Testis (tissue), 2 donors: ENCODE data around the gene EFNB3.

Experiments used
- POLR2A ChIP-seq: fragments of 450-650 bp; IDR thresholded peaks from one replicate; pipeline ENCODE4 v1.6.1; 2017; ENCODE audit warnings: antibody characterized with exemption, mild to moderate bottlenecking, moderate library complexity
- TF ChIP-seq, protein P1 (sequence below), 3 experiments: fragments of 450-650 bp in 2 of 3; fragments of 200-600 bp in 1 of 3; sonication (generic) in 1 of 3; IDR thresholded peaks; one replicate each; pipeline ENCODE4 v1.5.1; 2016 to 2019; ENCODE audit warnings: antibody characterized with exemption in 3 of 3, mild to moderate bottlenecking in 2 of 3, moderate library complexity in 1 of 3

DNA sequence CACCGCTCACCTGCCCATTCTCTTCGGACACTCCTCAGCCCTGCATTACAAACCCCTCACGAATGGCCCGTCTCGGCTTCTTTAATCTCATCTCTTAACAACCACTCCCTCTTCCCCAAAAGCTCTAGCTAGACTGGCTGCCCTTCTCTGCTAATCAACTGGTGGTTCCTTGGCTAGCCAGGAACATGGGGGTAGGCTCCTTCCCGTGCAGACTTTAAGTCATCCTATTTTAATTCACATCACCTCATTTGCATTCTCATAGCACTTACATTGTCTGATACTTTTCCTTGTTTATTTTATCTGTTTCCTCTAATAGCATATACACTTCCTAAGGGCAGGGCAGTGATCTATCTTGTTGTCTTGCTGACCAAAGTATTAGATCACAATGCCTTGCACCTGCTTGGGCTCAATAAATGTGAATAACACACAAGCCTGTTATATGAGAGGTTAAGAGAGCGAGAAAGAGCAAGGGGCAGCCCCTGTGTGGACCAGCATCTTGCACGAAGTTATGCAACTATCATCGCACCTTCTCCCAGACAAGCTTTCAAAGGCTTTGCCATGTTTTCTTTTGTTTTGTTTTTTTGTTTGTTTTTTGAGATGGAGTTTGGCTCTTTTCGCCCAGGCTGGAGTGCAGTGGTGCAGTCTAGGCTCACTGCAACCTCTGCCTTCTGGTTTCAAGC lies 27.5 kb upstream of the EFNB3 start:
- TF ChIP-seq, protein P1, sequence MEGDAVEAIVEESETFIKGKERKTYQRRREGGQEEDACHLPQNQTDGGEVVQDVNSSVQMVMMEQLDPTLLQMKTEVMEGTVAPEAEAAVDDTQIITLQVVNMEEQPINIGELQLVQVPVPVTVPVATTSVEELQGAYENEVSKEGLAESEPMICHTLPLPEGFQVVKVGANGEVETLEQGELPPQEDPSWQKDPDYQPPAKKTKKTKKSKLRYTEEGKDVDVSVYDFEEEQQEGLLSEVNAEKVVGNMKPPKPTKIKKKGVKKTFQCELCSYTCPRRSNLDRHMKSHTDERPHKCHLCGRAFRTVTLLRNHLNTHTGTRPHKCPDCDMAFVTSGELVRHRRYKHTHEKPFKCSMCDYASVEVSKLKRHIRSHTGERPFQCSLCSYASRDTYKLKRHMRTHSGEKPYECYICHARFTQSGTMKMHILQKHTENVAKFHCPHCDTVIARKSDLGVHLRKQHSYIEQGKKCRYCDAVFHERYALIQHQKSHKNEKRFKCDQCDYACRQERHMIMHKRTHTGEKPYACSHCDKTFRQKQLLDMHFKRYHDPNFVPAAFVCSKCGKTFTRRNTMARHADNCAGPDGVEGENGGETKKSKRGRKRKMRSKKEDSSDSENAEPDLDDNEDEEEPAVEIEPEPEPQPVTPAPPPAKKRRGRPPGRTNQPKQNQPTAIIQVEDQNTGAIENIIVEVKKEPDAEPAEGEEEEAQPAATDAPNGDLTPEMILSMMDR (IDR thresholded peaks at IDR 0.05), result no peak
- TF ChIP-seq POLR2A, result no peak
